GM21717 (cell line): ENCODE measurements around the gene RBM24.

ENCODE experiments used
- ATAC-seq: cut with Tn5 transposase; IDR thresholded peaks from one replicate; pipeline ENCODE4 v1.9.1; 2021; ENCODE audit warnings: mild to moderate bottlenecking, moderate library complexity; ENCODE audit not compliant: unreplicated experiment

RBM24 gene

GRCh38 chr6:17281100-17281496 lies at the start of gene RBM24:
TSS of gene RBM24 (plus strand) at chr6:17281361. CDS start at chr6:17281582, 221 bp downstream.
- ATAC-seq, result no peak

- ATAC-seq, result no peak
Observed at GRCh38 chr6:17233531-17233930, 47.6 kb upstream of the RBM24 start.

DNA sequence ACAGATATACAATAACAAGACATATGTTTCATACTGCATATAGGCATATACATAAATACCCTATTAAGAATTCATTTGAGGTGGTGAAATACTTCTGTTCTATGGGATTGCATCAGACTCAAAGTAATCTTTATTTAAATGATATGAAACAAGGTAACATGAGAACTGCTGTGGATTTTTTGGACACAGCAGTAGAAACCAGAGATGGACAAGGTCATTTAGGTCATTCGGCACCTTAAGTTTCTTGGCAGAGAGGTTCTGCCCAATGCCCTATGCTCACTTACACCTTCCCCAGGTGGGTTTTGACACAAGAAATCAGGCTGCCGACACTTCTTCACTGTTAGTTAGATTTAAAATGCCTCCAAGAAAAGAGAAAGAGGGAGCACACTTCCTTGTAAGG lies 43.9 kb upstream of the RBM24 start:
- no peak for ATAC-seq

DNA sequence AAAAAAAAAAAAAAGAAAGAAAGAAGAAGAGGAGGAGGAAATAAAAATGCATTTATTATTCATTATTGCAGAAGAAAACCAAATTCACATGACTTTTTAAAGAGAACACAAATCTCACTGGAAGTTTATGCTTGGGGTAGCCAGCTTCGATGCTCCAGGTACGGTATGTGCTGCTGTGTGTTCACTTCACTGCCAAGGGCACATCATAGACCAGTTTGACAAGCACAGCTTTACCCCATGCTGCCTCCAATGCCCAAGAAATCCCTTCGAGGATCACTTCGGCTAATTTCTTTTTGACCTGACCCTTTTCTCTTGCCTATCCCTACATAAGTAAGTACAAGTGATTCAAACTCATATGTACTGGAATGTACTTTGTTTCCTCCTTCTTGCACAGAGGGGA lies 41.9 kb upstream of the RBM24 start:
- ATAC-seq, result no peak

GRCh38 chr6:17240803-17241500 lies 40.2 kb upstream of the RBM24 start:
- no peak for ATAC-seq

DNA sequence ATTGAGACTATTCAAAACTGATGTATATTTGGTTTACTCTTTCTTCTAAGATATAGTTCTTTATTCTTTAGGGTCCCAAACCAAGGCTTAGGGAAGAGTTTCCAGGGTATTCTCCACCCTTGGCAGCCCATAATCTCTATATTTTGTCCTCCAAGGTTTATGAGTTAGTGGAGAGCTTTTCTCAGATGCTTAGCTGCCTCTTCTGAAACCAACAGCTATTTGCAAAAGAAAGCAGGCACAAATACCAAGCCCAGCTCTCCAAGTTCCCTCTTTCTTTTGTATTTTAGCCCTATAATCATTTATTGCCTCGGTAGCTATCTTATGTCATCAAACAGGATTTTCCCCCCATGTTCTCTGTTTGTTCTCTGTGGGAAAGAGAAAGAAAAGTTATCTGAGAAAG lies 39.1 kb upstream of the RBM24 start:
- no peak for ATAC-seq

DNA sequence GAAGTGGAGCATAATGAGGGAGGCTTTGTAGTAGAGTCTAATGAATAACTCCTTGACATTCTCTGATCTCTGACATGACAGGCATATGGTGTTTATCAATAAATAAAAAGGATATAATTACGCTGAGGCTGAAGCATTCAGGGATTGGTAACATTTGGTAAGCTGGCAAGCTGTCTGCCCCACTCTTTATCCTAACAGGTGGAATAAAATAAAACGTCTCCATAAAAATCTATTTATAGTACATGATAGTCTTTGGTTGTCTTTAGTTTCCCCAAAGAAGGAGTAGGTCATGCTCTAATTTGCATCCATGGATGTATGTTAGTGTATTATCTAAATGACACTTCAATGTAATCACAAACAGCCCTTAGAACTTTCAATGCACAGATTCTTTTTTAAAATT lies 30.9 kb upstream of the RBM24 start:
- ATAC-seq, result no peak

DNA sequence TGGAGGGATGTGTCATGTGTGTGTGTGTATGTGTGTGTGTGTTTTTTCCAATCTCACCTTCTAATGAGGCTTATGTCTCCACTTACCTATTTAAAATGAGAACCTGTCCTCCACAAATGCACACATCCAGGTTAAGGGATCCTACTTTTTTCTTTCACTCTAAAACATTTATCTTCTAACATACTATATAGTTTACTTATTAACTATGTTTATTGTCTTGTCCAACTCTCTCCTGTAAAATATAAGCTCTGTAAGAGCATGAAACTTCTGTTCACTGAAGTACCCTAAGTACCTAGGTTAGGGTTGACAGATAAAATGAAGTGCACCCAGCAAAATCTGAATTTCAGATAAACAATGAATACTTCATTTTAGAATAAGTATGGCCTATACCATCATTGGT lies 29.2 kb upstream of the RBM24 start:
- ATAC-seq, result no peak

GRCh38 chr6:17258749-17259148 lies 22.4 kb upstream of the RBM24 start:
- ATAC-seq, result no peak

- no peak for ATAC-seq
Observed at GRCh38 chr6:17265570-17265969, 15.6 kb upstream of the RBM24 start.

GRCh38 chr6:17267566-17267965 lies 13.6 kb upstream of the RBM24 start:
- no peak for ATAC-seq

DNA sequence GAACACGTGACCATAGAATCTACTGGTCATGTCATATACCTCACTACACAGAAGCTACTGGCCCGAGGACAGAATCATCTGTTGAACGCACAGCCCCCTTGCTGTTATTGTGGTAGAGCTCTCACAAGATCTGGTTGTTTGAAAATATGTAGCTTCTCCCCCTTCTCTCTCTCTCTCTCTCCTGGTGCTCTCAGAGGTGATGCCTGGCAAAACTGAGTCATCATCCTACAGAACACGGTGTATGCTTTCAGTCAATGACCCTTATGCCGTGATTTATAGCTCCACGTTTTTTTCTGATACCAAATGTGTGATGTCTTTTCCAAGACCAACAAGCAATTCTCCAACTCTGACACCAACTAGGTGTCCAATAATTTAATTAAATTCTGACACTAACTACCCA lies 13.0 kb upstream of the RBM24 start:
- no peak for ATAC-seq

GRCh38 chr6:17269840-17270239 lies 11.3 kb upstream of the RBM24 start:
- no peak for ATAC-seq

DNA sequence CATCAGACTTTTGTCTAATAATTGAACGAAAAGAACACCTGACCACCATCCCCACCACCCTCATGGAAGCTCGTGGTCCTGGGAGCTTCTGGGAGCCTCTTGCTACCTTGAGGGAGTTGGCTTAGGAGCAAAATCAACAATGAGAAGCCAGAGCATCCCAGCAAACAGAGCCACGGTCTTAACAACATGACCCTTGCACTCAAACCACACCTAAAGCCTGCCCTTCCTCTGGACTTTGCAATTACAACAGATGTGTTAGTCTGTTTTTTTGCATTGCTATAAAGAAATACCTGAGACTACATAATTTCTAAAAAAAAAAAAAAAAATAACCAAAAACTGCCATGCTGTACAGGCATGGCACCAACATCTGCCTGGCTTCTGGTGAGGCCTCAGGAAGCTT lies 9.5 kb upstream of the RBM24 start:
- no peak for ATAC-seq

- no peak for ATAC-seq
Observed at GRCh38 chr6:17276766-17277165, 4.4 kb upstream of the RBM24 start.

DNA sequence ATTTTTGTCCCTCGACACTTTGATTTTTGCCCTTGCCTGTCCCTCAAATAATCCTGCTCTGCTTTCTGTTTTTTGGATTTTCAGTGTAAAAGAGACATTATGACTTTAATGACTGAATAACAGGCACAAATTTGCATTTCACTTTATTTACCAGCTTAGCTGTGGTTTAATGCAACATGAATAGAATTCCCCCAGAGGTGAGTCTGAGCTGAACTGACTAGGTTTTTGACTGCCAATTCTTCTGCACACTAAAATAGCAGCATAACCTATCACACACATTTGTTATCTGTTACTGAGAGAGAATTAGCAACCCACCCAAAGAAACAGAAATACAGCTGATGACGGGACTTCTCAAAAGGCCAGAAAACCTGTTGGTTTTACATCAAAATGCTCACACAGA lies 3.9 kb upstream of the RBM24 start:
- no peak for ATAC-seq

GRCh38 chr6:17278289-17279063 lies 2.7 kb upstream of the RBM24 start:
- no peak for ATAC-seq

- ATAC-seq, result no peak
Observed at GRCh38 chr6:17280138-17280537, 1.0 kb upstream of the RBM24 start.

DNA sequence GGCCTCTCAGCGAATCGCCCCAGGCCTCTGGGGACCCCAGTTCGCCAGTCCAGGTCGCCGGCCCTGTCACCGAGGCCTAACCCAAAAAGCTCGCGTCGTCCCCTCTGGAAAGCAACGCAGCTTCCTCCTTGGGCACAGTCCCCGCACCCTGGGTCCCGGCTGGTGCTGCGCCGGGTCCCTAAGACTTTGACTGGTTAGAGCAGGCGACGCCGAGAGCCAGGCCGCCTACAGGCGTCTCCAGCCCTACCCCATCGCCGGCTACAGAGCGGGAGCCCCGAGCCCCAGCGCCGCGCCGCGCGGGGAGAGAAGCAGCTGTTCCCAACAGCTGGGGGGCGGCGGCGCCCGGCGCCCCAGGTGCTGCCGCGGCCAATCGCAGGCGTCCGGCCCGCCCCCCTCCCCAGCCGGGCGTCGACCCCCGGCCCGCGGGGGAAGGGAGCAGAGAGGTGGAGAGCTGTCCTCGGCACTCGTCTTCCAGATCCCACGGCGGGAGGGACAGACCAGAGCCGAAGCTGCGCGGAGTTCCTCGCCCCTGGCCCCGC lies 540 bp upstream of the RBM24 start:
- ATAC-seq, result no peak

GRCh38 chr6:17281497-17282481 lies 628 bp downstream of the RBM24 start:
- no peak for ATAC-seq

DNA sequence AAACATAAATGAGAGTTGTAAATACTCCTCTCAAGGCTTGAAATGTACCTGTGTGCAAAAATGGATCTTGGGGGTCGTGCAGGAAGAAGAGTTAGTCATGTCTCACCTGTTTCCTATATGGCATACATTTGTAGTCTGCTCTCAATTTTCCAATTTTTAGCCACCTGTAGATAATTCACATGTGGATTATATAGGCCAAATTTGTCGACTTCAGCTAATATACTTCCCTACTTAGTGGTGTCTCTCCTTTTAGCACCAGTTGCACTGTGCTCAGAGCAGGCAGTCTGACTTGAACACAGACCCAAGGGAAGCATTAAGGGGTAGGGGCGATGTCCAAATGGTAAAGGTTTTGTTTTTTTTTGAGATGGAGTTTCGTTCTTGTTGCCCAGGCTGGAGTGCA lies 1.9 kb downstream of the RBM24 start:
- ATAC-seq, result no peak
